HEK293T (cell line): ENCODE measurements around the gene SLC34A1.
"Not testable (repeated sequence)": the region's sequence is repeated elsewhere in the genome, so short reads cannot be mapped to it uniquely, and the experiment has no call there.

Experiments used
- CTCF ChIA-PET: fragments of 350-600 bp; formaldehyde crosslinking; extraction: SDS; loops from one replicate; lab custom pipeline; 2021; ENCODE audit warnings: antibody characterized with exemption, inconsistent platforms; lab: Yijun Ruan, JAX
- POLR2A ChIA-PET: fragments of 350-600 bp; formaldehyde crosslinking; extraction: SDS; loops from one replicate; lab custom pipeline; 2020; ENCODE audit warnings: antibody characterized with exemption, inconsistent platforms; lab: Yijun Ruan, JAX
- DNase-seq: peaks from one replicate; pipeline ENCODE4 v3.0.0; 2012; ENCODE audit warnings: mixed read lengths; ENCODE audit errors: extremely low spot score
- ARNT ChIP-seq: fragments of 450-650 bp; IDR thresholded peaks from 2 replicates; pipeline ENCODE4 v1.6.1; 2017; ENCODE audit warnings: mild to moderate bottlenecking
- BHLHE40 ChIP-seq: fragments of 450-650 bp; IDR thresholded peaks from 2 replicates; pipeline ENCODE4 v1.6.1; 2016; ENCODE audit warnings: mild to moderate bottlenecking, moderate library complexity, borderline replicate concordance
- CTBP1 ChIP-seq: fragments of 450-650 bp; IDR thresholded peaks from 2 replicates; pipeline ENCODE4 v1.6.1; 2016; ENCODE audit warnings: borderline replicate concordance
- ELF4 ChIP-seq: fragments of 450-650 bp; IDR thresholded peaks from 2 replicates; pipeline ENCODE4 v1.6.1; 2017; ENCODE audit warnings: antibody characterized with exemption
- FOXA1 ChIP-seq: fragments of 450-650 bp; IDR thresholded peaks from 2 replicates; pipeline ENCODE4 v1.6.1; 2016; ENCODE audit warnings: mild to moderate bottlenecking
- FOXK2 ChIP-seq: fragments of 450-650 bp; IDR thresholded peaks from 2 replicates; pipeline ENCODE4 v1.6.1; 2016; ENCODE audit warnings: mild to moderate bottlenecking
- FOXM1 ChIP-seq: fragments of 450-650 bp; IDR thresholded peaks from 2 replicates; pipeline ENCODE4 v1.6.1; 2017; ENCODE audit warnings: mild to moderate bottlenecking, borderline replicate concordance
- HDGF ChIP-seq: fragments of 450-650 bp; IDR thresholded peaks from 2 replicates; pipeline ENCODE4 v1.6.1; 2017; ENCODE audit warnings: antibody characterized with exemption, borderline replicate concordance
- L3MBTL2 ChIP-seq: fragments of 450-650 bp; conservative IDR thresholded peaks from 2 replicates; pipeline ENCODE4 v1.6.1; 2016; ENCODE audit warnings: mild to moderate bottlenecking
- LEF1 ChIP-seq: fragments of 450-650 bp; IDR thresholded peaks from 2 replicates; pipeline ENCODE4 v1.6.1; 2017; ENCODE audit warnings: mild to moderate bottlenecking, borderline replicate concordance
- NFRKB ChIP-seq: fragments of 450-650 bp; IDR thresholded peaks from 2 replicates; pipeline ENCODE4 v1.6.1; 2016; ENCODE audit warnings: mild to moderate bottlenecking, moderate library complexity
- PKNOX1 ChIP-seq: fragments of 450-650 bp; IDR thresholded peaks from 2 replicates; pipeline ENCODE4 v1.6.1; 2016
- SP1 ChIP-seq: fragments of 450-650 bp; IDR thresholded peaks from 2 replicates; pipeline ENCODE4 v1.6.1; 2017
- SUZ12 ChIP-seq: fragments of 450-650 bp; IDR thresholded peaks from 2 replicates; pipeline ENCODE4 v1.6.1; 2016; ENCODE audit warnings: mild to moderate bottlenecking
- TARDBP ChIP-seq: fragments of 450-650 bp; IDR thresholded peaks from 2 replicates; pipeline ENCODE4 v1.6.1; 2016
- ZNF384 ChIP-seq: fragments of 450-650 bp; IDR thresholded peaks from 2 replicates; pipeline ENCODE4 v1.6.1; 2016

The SLC34A1 gene

GRCh38 chr5:177373806-177374205 is 10.4 kb upstream of the SLC34A1 start:
- POLR2A ChIA-PET: interaction anchor here (0.6 kb wide), 1 partner anchor 13 kb away, joined by 3 read pairs; no protein-coding TSS in a partner anchor
- CTCF ChIA-PET: interaction anchor here (0.6 to 1.1 kb wide), 2 partner anchors 56 to 82 kb away, joined by 3 to 4 read pairs; no protein-coding TSS in a partner anchor
- no peak for DNase-seq
- TF ChIP-seq FOXA1 (no peak), FOXK2 (no peak), L3MBTL2 (no peak), TARDBP (no peak), ARNT (no peak), FOXM1 (no peak), SUZ12 (no peak), ELF4 (no peak), NFRKB (no peak)

DNA sequence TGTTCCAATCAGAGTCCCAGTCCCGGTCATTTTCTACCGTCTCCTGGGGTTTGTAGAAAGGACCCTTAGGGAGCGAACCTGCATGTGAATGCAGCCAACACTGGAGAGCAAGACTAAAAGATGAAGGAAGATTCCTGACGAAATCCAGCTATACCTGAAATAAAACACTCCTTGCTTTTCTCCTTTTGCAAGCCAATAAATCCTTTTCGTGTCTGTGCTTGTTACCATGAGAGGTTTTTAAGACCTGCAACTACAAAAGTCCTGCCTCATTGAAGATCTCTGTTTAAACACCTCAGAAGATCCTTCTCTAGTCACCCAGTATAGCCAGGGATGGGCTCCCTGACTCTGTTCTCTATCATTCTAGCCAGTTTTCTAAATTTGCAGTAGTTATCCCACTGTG is 10.0 kb upstream of the SLC34A1 start:
- ChIA-PET POLR2A (interaction anchor here (0.6 kb wide), 1 partner anchor 14 kb away, joined by 3 read pairs; no protein-coding TSS in a partner anchor), CTCF (interaction anchor here (1.1 kb wide), 1 partner anchor 81 kb away, joined by 4 read pairs; no protein-coding TSS in a partner anchor)
- no peak for DNase-seq
- TF ChIP-seq CTBP1 (no peak), SP1 (no peak), ELF4 (no peak), FOXM1 (no peak), SUZ12 (no peak), HDGF (no peak), FOXA1 (no peak), TARDBP (no peak), FOXK2 (no peak), PKNOX1 (no peak), L3MBTL2 (no peak), LEF1 (no peak), ZNF384 (no peak), BHLHE40 (no peak), NFRKB (no peak), ARNT (no peak)

- POLR2A ChIA-PET: interaction anchor here (1.0 kb wide), 1 partner anchor 9 kb away, joined by 4 read pairs; no protein-coding TSS in a partner anchor
- DNase-seq, CTCF ChIA-PET: not testable (repeated sequence)
These were observed 8.7 kb upstream of the SLC34A1 start for GRCh38 chr5:177375516-177375915.

DNA sequence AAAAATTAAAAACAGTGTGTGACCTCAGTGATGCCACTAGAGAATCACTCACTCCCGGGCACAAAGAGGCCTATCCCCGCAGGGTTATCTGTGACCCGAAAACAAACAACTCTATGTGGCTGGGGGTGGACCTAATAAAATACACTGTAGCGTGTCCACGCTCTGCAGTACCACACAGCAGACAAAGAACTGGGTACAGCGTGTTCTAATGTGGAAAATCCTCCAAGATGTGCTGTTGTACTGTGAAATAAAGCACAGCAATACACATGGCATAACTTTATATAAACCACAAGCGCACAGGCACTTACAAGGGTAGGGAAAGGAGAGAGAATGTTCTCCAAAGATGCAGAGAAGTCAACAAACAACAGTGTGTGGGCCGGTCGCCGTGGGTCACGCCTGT is 8.1 kb upstream of the SLC34A1 start:
- ChIA-PET CTCF (no interaction called here), POLR2A (no interaction called here)
- no peak for TF ChIP-seq FOXA1
- TF ChIP-seq HDGF: no peak
- no peak for TF ChIP-seq ZNF384
- TF ChIP-seq ELF4: no peak
- TF ChIP-seq PKNOX1: no peak
- no peak for TF ChIP-seq FOXM1
- no peak for TF ChIP-seq CTBP1
- TF ChIP-seq SP1: no peak
- TF ChIP-seq LEF1: no peak
- no peak for TF ChIP-seq SUZ12
- TF ChIP-seq ARNT: no peak
- no peak for TF ChIP-seq NFRKB
- no peak for TF ChIP-seq BHLHE40
- no peak for TF ChIP-seq FOXK2
- TF ChIP-seq TARDBP: no peak
- TF ChIP-seq L3MBTL2: no peak
- no peak for DNase-seq

- DNase-seq: no peak
- ChIA-PET POLR2A (interaction anchor here (0.9 to 1.9 kb wide), 9 partner anchors 12 to 77 kb away, joined by 3 to 8 read pairs (median 3); partner anchors contain the start of genes GRK6 and LMAN2), CTCF (interaction anchor here (1.3 to 3.0 kb wide), 4 partner anchors 8 to 26 kb away, joined by 4 to 23 read pairs (median 16); no protein-coding TSS in a partner anchor)
- no peak for TF ChIP-seq TARDBP
- no peak for TF ChIP-seq FOXM1
- TF ChIP-seq ELF4: no peak
- TF ChIP-seq SP1: no peak
- no peak for TF ChIP-seq SUZ12
- TF ChIP-seq CTBP1: no peak
- no peak for TF ChIP-seq HDGF
- TF ChIP-seq BHLHE40: no peak
- TF ChIP-seq L3MBTL2: no peak
- TF ChIP-seq FOXK2: no peak
These were observed 6.1 kb upstream of the SLC34A1 start for GRCh38 chr5:177377851-177378776.

- no peak for TF ChIP-seq TARDBP
- no peak for TF ChIP-seq PKNOX1
- no peak for TF ChIP-seq SP1
- TF ChIP-seq LEF1: no peak
- no peak for TF ChIP-seq SUZ12
- no peak for TF ChIP-seq CTBP1
- TF ChIP-seq FOXA1: no peak
- no peak for TF ChIP-seq FOXK2
- TF ChIP-seq ZNF384: no peak
- TF ChIP-seq L3MBTL2: no peak
- TF ChIP-seq FOXM1: no peak
- no peak for TF ChIP-seq NFRKB
- no peak for TF ChIP-seq BHLHE40
- TF ChIP-seq HDGF: no peak
- TF ChIP-seq ELF4: no peak
- TF ChIP-seq ARNT: no peak
- POLR2A ChIA-PET: interaction anchor here (0.9 to 1.9 kb wide), 10 partner anchors 11 to 76 kb away, joined by 3 to 8 read pairs (median 3); partner anchors contain the start of genes GRK6 and LMAN2
- no peak for DNase-seq
- CTCF ChIA-PET: interaction anchor here (0.5 to 3.0 kb wide), 5 partner anchors 9 to 70 kb away, joined by 3 to 23 read pairs (median 14); no protein-coding TSS in a partner anchor
These were observed 5.0 kb upstream of the SLC34A1 start for GRCh38 chr5:177378884-177379883.
